Activated CD8-positive, alpha-beta memory T cell treated with anti-CD3 and anti-CD28 coated beads, Interleukin-2, amount 50 U/mL, for 24 hours (primary cell): ENCODE results near the gene EZR.

ENCODE experiments used
- DNase-seq: peaks from one replicate; pipeline ENCODE4 v3.0.0-alpha.2; 2020; ENCODE audit errors: extremely low read depth

EZR gene

DNA sequence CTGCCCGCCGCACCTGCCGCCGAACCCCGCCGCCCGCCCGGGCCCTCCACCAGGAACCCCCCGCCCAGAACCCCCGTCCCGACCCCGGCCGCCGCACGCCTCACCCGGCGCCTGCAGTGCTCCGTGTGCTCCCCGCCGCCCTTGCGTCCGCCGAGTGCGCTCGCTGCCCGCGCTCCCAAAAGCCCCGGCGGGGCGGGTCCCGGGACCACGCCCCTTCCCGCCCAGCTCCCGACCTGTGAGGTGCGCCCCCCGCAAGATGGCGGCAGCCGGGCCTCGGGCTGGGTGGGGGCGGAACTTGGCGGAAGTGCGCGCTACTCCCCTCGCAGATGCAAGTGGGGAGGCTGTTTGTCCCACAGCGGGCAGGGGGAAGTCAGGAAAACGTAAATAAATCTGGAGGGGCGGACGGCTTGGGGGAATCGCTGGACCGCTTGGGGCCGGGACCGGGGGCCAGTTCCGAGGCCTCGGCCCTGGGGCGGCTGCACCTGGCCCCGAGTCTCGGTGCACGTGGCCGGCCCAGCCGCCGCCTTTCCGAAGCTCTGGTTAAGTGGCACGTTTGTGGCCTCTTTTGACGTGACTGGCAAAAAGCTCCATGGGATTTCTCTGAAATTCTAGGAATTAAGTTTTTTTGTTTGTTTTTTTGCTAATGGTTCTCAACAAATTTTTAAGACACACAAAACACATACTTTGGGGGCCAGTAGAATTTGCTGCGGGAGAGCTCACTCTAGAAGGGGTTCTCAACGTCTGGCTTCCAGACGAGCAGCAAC, at the start of gene EZR:
EZR (minus strand) TSS at position 156 of the 764 bp plus-strand sequence. CDS start 1,275 bp downstream, outside the sequence.
- DNase-seq, result peak; percentile 66

GRCh38 chr6:158868122-158868480, 48.9 kb upstream of the EZR start:
- no peak for DNase-seq

GRCh38 chr6:158867381-158868121, 48.4 kb upstream of the EZR start:
- DNase-seq, result no peak

DNA sequence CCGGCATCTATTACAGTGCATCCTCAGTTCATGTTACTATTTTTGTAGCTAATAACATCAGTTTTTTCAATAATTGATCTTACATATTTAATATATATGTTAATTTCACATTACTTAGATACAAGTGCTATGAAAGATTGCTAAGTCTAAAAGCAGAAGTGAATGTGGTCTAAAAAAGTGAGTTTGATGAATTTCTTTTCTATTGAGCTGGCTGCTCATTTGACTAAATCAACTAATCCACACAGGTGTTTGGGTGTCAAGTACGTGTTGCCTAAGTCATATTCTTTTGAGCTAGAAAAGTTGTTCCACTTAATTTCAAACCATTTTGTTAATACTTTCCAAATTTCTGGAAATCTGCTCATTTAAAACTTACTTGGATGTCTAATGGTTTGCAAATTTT, 46.6 kb upstream of the EZR start:
- DNase-seq, result no peak

GRCh38 chr6:158863646-158864045, 44.5 kb upstream of the EZR start:
- DNase-seq, result no peak

DNA sequence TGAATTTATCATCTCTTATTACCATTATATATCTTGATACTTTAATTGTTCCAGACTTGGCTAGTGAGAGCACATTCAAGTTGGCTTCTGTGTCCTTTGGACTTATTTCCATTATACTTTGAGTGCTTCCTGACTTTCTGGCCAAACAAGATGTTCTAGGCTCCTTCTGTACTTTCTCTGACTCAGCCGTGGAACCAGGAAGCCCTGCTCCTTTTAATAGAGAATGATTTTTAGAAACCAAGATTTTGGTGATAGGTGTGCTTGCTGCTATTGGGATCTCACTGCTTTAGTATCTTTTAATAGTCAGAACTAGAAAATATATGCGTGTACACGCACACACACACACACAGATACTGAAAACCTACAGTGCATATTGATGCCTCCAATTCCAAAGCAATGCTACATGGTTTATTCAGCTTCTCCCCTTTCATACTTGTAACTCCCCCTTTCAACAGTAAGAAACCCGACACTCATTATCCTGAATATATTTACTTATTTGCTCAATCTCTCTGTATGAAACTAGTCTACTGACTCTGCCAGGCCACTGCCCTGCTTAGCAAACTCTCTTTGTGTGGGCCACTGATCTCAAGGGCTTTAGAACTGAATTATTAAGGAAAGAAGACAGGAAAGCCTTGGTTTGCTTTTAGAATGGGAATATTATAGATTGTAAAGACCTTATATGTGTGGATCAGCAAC, 42.7 kb upstream of the EZR start:
- DNase-seq, result no peak

DNA sequence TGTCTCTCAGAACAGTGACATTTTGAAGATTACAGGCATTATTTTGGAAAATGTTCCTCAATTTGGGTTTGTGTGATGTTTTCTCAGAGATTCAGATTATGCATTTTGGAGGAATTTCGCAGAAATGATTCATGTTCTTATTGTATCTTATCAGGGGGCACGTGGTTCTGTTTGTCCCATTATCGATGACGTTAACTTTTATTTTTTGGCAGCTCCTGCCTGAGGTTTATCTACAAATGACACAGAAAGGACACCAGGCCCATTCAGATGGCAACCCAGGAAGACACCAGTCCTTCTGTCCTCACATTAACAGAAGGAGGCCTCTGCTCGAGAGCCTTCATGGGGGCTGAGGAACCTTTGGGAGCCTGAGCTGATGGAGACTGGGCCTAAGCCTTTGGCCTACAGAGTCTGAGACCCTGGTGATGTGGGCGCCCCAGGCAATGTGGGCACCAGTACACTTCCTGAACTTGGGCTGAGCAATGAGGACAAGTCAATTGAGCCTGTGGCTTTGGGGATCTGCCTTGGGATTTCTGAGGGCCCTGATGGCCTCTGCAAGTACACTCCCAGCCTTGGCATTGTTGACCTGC, 41.2 kb upstream of the EZR start:
- no peak for DNase-seq

- no peak for DNase-seq
Observed at GRCh38 chr6:158856261-158856660, 37.1 kb upstream of the EZR start.

GRCh38 chr6:158854214-158855101, 35.3 kb upstream of the EZR start:
- no peak for DNase-seq

DNA sequence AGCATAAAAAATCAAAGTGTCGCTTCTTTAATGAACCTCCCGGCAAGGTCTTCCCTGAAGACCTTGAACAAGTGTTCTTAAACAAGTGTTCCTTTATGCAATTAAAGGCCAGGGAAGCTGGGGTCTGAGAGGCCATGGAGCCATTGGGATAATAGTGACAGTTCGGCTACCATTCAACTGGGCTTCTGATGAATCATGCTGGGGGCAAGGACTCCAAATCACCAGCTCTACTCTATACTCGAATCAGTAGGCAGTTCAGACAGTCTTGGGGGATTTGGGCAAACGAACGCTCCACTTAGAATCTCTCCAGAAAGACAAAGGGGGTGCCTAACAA, 34.7 kb upstream of the EZR start:
- DNase-seq, result no peak

- peak; percentile 72 for DNase-seq
Observed at GRCh38 chr6:158853072-158853879, 34.1 kb upstream of the EZR start.

- no peak for DNase-seq
Observed at GRCh38 chr6:158852312-158853071, 33.3 kb upstream of the EZR start.

GRCh38 chr6:158850807-158851115, 31.6 kb upstream of the EZR start:
- DNase-seq, result no peak

DNA sequence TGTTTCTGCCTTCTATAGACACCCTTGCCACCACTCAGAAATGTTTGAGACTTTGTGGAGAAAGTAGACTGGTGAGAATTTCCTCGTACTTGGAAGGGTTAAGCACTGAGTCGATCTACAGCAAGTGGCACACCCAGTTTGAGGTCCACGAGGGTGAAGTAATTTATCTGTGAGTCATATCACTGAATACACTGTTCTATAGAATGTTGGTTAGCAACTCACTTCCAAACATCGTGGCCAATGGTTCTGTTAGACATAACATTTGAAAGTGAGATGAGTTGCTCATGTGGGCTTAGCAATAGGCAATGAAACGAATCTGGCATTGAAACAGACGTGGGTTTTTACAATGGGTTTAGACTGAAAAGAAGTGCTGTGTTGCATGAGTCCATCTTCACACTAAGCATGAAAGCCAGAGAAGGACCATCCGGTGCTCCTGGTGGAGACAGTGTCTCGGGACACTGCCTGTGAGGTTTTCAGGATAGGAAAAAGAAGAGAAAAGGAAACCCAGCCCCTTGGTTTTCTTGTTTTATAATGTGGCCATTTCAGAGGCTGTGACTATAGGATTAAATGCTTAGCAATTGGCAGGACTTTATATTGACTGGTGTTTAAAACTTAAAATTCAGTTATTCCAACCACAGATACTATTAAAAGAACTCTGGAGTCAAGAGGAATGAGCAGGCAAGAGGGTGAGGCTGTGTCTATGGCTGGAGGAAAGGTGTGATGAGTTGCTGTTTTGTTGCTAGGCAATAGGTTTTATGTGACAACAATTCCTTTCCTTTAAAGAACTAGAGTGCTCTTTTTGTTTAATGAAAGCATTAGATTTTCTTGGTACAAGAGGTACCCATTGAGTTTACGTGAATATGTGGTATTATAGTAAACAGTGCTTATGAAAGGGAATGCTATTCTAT, 31.0 kb upstream of the EZR start:
- DNase-seq, result peak; percentile 14

DNA sequence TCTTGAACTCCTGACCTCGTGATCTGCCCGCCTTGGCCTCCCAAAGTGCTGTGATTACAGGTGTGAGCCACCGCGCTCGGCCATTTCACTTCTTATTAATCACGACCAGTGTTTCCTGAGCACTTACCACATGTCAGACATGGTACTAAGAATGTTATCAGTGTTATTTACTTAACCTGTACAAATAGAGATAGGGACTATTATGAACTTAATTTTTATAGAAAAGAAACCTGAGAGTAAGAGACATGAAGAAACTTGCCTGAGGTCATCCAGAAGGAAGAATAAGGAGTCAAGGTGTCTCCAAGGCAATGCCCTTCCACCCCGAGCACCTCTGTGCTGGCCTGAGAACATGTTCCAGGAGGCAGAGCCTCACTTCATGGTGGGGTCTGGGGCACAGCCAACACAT, 29.3 kb upstream of the EZR start:
- DNase-seq, result no peak

GRCh38 chr6:158847786-158848185, 28.6 kb upstream of the EZR start:
- no peak for DNase-seq

DNA sequence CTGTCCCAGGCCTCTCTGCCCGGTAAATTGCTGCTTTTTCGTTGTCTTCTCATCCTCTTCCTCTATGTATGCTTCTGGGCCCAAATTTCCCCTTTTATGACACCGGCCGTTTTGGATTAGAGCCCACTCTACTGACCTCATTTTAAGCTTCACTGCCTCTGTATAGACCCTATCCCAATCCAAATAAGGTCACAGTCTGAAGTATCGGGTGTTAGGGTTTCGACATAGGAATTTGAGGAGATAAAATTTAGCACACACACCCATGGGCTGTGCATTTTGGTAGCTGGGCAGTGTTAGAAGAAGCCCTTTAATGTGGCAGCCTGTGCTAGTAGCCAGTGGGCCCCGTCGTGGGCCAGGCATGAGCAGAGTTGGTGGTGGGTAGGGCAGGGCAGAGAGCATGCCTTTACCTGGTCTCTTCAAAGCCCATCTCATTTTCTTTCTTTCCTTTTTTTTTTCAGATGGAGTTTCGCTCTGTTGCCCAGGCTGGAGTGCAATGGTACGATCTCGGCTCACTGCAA, 27.9 kb upstream of the EZR start:
- DNase-seq, result no peak

DNA sequence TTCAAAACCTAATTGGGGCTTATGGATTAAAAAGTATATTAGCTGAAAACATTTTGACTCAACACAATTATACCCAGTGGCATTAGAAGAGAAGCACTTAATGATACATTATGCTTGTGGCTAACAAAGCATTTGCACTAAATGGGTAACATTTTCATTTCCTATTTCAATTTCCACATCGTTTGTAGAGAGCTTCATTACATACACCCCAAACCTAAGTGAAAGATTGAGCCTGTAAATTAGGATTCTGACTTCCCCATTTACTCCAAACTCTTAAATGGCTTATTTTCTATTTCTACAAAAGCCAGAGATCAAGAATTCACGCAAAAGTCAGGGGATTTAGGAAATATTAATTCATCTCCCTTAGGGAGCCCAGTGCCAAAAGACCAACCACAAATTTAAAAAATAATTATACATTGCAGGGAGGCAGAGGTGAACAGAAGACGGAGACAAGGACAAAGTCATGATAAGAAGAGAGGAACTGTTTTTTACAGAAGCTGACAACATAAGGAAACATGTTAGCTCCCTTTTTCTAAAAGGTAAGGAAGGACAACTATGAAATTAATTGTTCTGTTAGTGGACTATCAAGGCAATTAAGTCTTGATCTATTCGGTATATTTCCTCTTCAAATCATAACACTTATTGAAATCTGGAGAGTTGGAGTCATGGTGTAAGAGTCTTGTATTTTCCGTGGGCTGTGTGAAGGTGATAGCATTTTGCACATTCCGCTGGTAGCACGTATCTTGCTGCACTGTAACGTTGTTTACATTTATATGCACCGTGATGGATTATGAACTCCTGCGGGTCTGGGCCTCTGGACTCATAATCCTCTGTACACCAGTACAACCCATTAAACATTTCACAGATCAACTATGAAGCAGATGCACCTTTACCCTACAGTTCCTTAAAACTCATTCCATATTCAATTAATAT, 24.8 kb upstream of the EZR start:
- DNase-seq, result no peak
